OCI-LY7 (cell line): Measurements from ENCODE around the gene TNFRSF8.

Source experiments
- CTCF ChIP-seq: fragments of 200-600 bp; sonication (generic); conservative IDR thresholded peaks from 2 replicates; pipeline ENCODE4 v1.5.1; 2014; ENCODE audit warnings: mild to moderate bottlenecking, antibody characterized with exemption, low read length, moderate library complexity, mixed read lengths
- EZH2phosphoT487 ChIP-seq: fragments of 200-600 bp; sonication (generic); IDR thresholded peaks from 2 replicates; pipeline ENCODE4 v1.6.1; 2018; ENCODE audit warnings: low read depth, borderline replicate concordance, mild to moderate bottlenecking, mixed run types, antibody characterized with exemption, low read length, moderate library complexity, mixed read lengths

- TF ChIP-seq CTCF: peak; percentile 48
- no peak for TF ChIP-seq EZH2phosphoT487
These were observed 48.7 kb upstream of the TNFRSF8 start for GRCh38 chr1:12014141-12014991.
